GM19328 (cell line): ENCODE measurements around the gene OLFML2A.
"Not testable (repeated sequence)": the region's sequence is repeated elsewhere in the genome, so short reads cannot be mapped to it uniquely, and the experiment has no call there.

Experiments used
- ATAC-seq: cut with Tn5 transposase; IDR thresholded peaks from one replicate; pipeline ENCODE4 v1.9.1; 2021; ENCODE audit warnings: mild to moderate bottlenecking, moderate library complexity; ENCODE audit not compliant: unreplicated experiment

OLFML2A gene

GRCh38 chr9:124776954-124777648 lies at the start of gene OLFML2A:
TSS of gene OLFML2A (plus strand) at chr9:124777133. CDS start at chr9:124777271, 138 bp downstream.
- no peak for ATAC-seq

DNA sequence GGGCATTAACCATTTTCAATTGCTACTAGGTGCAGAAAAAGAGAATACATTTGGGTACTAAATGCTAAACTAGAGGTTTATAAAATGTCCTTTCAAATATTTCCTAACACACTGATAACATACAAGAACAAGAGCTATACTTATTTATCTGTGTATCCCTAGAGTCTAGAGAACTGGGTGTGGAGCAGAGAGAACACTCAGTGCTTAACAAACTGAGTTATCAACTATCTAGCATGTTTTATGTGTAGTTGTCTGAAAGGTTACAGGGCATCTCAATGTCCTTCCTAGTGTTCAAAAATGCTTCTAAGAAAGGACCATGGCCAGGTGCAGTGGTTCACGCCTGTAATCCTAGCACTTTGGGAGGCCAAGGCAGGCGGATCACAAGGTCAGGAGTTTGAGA lies 46.2 kb upstream of the OLFML2A start:
- no peak for ATAC-seq

GRCh38 chr9:124733964-124734740 lies 42.8 kb upstream of the OLFML2A start:
- no peak for ATAC-seq

DNA sequence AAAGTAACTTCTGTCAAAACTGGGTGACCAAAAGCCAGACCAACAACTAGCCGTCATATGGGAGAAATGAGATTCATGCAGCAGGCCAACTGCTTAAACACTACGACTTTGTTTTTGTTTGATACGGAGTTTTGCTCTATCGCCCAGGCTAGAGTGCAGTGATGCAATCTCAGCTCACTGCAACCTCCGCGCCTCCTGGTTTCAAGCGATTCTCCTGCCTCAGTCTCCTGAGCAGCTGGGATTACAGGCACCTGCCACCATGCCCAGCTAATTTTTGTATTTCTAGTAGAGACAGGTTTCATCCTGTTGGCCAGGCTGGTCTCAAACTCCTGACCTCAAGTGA lies 42.2 kb upstream of the OLFML2A start:
- not testable (repeated sequence) for ATAC-seq

DNA sequence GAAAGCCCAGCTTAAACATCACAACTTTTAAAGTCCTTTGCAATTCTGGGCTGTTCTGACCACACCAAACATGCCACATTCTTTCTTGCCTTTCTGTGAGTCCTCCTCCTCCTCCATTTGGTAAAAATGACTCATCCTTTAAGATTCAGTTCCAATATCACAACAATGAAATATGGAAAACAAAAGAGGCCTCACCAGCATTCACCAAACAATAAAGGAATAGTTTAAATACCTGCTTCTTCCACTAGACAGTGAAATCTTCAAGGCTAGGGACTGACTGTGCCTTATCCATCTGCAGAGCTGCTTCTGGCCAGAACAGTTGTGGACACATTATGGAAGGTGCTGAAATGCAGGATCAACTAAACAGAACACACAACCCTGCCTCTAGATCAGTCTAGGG lies 41.8 kb upstream of the OLFML2A start:
- no peak for ATAC-seq

DNA sequence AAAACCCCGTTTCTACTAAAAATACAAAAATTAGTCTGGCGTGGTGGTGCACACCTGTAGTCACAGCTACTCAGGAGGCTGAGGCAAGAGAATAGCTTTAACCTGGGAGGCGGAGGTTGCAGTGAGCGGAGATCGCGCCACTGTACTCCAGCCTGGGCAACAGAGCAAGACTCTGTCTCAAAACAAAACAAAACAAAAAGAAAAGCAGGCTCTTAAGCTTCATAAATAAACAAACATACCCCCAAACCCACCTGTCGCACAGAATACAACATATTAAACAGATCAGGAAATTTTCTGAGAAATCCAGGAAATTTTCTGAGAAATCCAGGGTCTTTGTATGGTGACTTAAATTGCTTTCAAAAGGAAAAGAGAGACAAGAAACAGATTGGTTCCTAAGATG lies 38.9 kb upstream of the OLFML2A start:
- not testable (repeated sequence) for ATAC-seq

DNA sequence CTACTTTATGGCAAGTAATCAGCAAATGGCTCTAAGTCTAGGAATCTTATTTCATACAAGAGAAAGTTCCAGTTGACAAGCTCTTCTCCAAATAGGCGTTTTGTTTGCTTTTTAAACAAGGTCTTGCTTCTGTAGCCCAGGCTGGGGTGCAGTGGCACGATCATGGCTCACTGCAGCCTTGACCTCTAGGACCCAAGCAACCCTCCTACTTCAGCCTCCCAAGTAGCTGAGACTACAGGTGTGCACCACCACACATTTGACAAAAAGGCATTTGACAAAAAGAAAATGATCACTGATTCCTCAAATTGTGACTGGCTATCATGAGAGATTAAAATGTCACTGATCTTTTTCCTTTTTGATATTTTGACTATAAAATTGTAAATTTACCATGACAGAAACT lies 37.6 kb upstream of the OLFML2A start:
- no peak for ATAC-seq

- ATAC-seq: no peak
Measured at GRCh38 chr9:124741149-124741548, 35.8 kb upstream of the OLFML2A start.

GRCh38 chr9:124741662-124742061 lies 35.3 kb upstream of the OLFML2A start:
- no peak for ATAC-seq

GRCh38 chr9:124742940-124743339 lies 34.0 kb upstream of the OLFML2A start:
- ATAC-seq: no peak

DNA sequence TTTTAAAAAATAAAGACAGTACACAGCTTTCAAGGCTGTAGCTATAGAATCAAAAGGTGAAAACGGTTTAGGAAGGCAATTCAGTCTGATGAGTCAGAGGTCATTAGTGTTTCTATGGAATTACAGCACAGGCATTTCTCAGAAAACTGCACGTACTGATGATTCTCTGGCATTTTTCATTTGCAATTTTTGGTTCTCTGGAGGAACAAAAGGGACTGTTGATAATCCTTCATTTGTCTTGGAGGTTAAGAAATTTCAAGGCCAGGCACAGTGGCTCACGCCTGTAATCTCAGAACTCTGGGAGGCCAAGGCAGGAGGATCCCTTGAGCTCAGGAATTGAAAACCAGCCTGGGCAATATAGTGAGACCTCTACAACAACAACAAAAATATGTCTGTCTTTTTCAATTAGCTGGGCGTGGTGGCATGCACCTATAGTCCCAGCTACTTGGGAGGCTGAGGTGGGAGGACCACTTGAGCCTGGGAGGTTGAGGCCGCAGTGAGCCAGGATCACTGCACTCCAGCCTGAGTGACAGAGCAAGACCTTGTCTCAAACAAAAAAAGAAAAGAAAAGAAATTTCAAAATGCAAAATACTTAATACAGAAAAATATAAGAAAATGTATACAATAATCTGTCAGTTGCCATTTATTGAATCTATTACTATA lies 33.1 kb upstream of the OLFML2A start:
- ATAC-seq: no peak

GRCh38 chr9:124747065-124747464 lies 29.9 kb upstream of the OLFML2A start:
- no peak for ATAC-seq

GRCh38 chr9:124749284-124749683 lies 27.6 kb upstream of the OLFML2A start:
- no peak for ATAC-seq

GRCh38 chr9:124749781-124750180 lies 27.2 kb upstream of the OLFML2A start:
- no peak for ATAC-seq

DNA sequence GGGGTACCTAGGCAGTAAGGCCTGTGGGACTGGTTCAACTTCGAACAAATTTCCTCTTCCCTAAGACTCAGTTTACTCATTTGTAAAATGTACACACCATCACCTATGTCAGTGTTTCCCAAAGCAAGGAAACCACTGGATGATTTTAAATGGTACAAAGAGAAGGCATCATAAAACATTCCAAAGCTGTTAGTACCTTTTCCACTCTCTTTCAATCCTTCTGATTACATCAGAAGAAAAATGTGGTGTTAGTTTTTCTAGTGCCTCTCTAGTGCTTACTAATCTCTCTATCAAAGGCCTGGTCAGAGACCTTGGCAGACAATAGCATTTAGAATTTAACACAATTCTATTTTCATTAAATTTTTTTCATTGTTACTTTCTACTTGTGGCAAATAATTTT lies 24.0 kb upstream of the OLFML2A start:
- no peak for ATAC-seq

- ATAC-seq: no peak
Measured at GRCh38 chr9:124754289-124754688, 22.6 kb upstream of the OLFML2A start.

DNA sequence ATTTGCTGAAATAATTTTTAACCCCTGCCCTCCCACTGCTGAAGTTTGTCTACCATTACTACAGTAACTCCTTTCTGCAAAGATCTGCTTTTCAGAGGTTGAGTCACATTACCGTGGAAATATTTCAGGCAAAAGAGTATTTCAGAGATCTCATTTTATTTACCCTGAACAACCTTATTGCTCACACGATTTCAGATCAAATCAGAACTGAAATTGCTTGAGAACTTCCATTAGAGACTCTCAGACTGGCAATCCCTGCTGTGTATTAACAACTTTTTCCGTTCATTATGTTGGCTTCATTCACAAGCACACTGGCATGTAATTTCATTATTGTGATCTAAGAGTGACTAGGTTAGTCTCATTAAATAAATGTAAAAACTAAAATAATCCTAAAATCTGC lies 21.9 kb upstream of the OLFML2A start:
- no peak for ATAC-seq

- no peak for ATAC-seq
Measured at GRCh38 chr9:124756011-124756410, 20.9 kb upstream of the OLFML2A start.

DNA sequence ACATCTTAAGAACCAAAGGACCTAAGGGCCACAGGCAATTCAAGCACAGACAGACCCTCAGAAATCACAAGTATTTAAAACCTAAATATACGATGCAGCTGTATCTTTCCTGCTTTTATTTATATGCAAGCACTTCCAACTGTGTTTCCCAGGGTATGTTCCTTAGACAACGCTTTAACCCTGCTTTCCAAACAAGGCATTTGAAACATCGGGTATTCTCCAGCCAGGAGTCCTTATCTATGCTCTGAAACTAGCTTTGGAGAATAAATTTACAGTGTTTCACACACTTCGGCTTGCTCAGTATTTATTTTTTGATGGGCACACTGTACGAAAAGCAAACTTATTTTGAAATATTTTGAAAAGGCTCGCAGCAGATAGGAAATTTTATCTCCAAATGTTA lies 19.3 kb upstream of the OLFML2A start:
- no peak for ATAC-seq

DNA sequence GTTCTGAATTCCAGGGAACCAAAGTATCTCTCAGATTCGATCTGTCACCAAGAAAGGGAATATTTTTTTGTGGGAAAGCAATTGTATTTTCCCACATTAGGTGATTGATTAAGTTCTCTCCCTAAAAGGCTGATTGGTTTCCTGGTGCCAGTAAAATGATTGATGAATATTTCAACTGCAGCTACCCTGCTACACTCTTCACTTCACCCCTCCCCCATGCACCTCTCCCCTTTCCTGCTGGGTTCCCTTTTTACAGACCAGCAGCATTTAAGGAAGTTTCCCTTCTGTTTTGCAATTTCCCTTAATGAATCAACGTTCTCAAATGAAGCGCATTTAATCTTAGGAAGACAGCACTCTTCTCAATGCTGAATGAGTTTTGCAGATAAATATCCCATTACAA lies 18.9 kb upstream of the OLFML2A start:
- ATAC-seq: no peak

DNA sequence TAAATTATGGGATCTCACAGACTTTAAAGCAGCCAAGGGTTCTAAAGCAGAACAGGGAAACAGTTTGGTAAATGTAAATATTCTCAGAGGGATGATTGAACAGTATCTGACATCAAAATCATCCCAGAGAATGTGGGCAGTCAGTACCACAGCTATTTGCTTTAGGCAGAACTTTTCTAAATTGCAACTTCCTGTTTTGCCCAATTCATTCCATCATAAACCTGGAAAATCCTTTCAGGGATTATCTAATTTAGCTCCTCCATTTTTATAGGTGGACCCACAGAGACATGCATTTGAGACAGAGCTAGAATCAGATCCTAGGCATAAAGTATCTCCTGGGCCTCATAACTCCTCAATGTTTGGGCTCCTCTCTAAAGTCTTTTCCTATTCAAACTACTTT lies 18.2 kb upstream of the OLFML2A start:
- ATAC-seq: no peak

DNA sequence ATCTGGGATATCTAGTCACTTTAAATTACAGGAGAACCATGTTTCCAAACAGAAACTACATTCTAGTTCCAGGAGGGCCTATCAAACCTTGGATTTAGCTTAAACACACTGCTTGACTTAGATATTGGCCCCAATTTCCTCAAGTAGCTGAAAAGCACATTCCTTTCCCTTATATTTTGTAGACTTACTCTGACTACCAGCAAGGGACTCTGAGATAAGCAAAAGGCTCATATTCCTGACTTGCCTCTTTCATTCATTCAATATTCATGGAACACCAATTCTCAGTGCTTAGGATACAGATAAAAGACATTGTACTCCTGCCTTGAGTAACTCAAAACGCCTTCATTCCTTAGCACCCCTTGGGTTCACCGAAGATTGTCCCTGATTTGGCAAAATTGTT lies 17.6 kb upstream of the OLFML2A start:
- ATAC-seq: no peak
